Endothelial cell of umbilical vein (primary cell): ENCODE results near the gene ASS1.

ENCODE experiments used
- POLR2A ChIP-seq: IDR thresholded peaks from 2 replicates; pipeline ENCODE4 v1.6.1; 2012; ENCODE audit warnings: low read depth, mild to moderate bottlenecking, control low read depth, low read length
- TF ChIP-seq, protein P1 (sequence below), 2 donors: IDR thresholded peaks; 1 replicate in 1 of 2; 2 replicates in 1 of 2; pipeline ENCODE4 v1.5.1; 2011; ENCODE audit warnings: low read length in 2 of 2, mild to moderate bottlenecking in 2 of 2, moderate library complexity in 2 of 2, control low read depth in 1 of 2, inconsistent platforms in 1 of 2, low read depth in 1 of 2; ENCODE audit not compliant: insufficient read depth in 1 of 2; ENCODE audit errors: extremely low read depth in 1 of 2

DNA sequence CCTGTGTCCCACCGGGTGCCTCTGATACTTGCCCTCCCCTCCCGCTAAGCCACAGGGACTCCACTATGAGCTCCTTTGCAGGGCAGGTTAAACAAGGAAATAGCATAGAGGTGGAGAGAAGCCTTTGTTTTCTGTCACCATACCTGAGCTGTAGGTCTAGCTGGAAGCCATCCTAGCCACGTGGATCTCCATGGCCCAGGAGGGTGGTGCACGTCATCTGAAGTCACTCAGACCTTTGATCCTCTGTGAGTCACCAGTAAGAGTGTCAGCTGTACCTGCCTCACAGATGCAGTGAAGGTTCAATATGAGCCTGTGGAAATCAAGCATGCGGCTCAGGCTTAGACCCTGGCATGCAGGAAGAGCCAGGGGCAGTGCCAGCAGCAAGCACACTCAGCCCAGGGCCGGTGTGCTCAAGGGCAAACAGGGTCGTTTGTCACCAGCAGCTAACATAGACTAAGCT is 55.1 kb downstream of the ASS1 start:
- TF ChIP-seq, protein P1, sequence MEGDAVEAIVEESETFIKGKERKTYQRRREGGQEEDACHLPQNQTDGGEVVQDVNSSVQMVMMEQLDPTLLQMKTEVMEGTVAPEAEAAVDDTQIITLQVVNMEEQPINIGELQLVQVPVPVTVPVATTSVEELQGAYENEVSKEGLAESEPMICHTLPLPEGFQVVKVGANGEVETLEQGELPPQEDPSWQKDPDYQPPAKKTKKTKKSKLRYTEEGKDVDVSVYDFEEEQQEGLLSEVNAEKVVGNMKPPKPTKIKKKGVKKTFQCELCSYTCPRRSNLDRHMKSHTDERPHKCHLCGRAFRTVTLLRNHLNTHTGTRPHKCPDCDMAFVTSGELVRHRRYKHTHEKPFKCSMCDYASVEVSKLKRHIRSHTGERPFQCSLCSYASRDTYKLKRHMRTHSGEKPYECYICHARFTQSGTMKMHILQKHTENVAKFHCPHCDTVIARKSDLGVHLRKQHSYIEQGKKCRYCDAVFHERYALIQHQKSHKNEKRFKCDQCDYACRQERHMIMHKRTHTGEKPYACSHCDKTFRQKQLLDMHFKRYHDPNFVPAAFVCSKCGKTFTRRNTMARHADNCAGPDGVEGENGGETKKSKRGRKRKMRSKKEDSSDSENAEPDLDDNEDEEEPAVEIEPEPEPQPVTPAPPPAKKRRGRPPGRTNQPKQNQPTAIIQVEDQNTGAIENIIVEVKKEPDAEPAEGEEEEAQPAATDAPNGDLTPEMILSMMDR (IDR thresholded peaks at IDR 0.05; ENCODE audit: extremely low read depth in 1 of 2, insufficient read depth in 1 of 2, low read depth in 1 of 2, low read length in 2 of 2), result no peak
- TF ChIP-seq POLR2A, result no peak
